MM.1S (cell line): ENCODE results near the gene NUDT14.

ENCODE experiments used
- DNase-seq: peaks from one replicate; pipeline ENCODE4 v3.0.0-alpha.2; 2015
- H2AFZ ChIP-seq: fragments of 300-600 bp; sonication (generic); 2 replicates; pipeline ENCODE4 v1.6.0; 2016; ENCODE audit warnings: antibody characterized with exemption, low read length
- H3F3A ChIP-seq: fragments of 300-600 bp; sonication (generic); 2 replicates; pipeline ENCODE4 v1.6.1; 2016; ENCODE audit warnings: mild to moderate bottlenecking, antibody characterized with exemption, low read length, moderate library complexity, mixed read lengths; ENCODE audit not compliant: insufficient read depth
- H3K27ac ChIP-seq: fragments of 300-600 bp; sonication (generic); 2 replicates; pipeline ENCODE4 v1.5.1; 2016; ENCODE audit warnings: mild to moderate bottlenecking, low read length
- H3K27me3 ChIP-seq: fragments of 300-600 bp; sonication (generic); replicated peaks from 2 replicates; pipeline ENCODE4 v1.6.0; 2016; ENCODE audit warnings: low read length; ENCODE audit not compliant: insufficient read depth
- H3K36me3 ChIP-seq: fragments of 300-600 bp; sonication (generic); replicated peaks from 2 replicates; pipeline ENCODE4 v1.6.1; 2016; ENCODE audit warnings: mild to moderate bottlenecking, low read length, mixed read lengths; ENCODE audit not compliant: insufficient read depth
- H3K4me1 ChIP-seq: fragments of 300-600 bp; sonication (generic); 2 replicates; pipeline ENCODE4 v1.6.1; 2016; ENCODE audit warnings: low read length, mixed read lengths
- H3K4me2 ChIP-seq: fragments of 300-600 bp; sonication (generic); 2 replicates; pipeline ENCODE4 v1.6.0; 2016; ENCODE audit warnings: low read depth, low read length
- H3K4me3 ChIP-seq: fragments of 300-600 bp; sonication (generic); 2 replicates; pipeline ENCODE4 v1.5.1; 2016; ENCODE audit warnings: low read length, mixed read lengths
- H3K79me2 ChIP-seq: fragments of 300-600 bp; sonication (generic); 2 replicates; pipeline ENCODE4 v1.6.1; 2016; ENCODE audit warnings: mixed run types, low read length, mixed read lengths
- H3K9ac ChIP-seq: fragments of 300-600 bp; sonication (generic); 2 replicates; pipeline ENCODE4 v1.6.1; 2016; ENCODE audit warnings: low read length, mixed read lengths
- H3K9me2 ChIP-seq: fragments of 300-600 bp; sonication (generic); replicated peaks from 2 replicates; pipeline ENCODE4 v1.6.1; 2016; ENCODE audit warnings: mild to moderate bottlenecking, low read length, mixed read lengths; ENCODE audit not compliant: insufficient read depth
- H3K9me3 ChIP-seq: fragments of 300-600 bp; sonication (generic); replicated peaks from 2 replicates; pipeline ENCODE4 v1.6.1; 2016; ENCODE audit warnings: mild to moderate bottlenecking, low read length, mixed read lengths; ENCODE audit not compliant: insufficient read depth
- H4K20me1 ChIP-seq: fragments of 300-600 bp; sonication (generic); 2 replicates; pipeline ENCODE4 v1.6.1; 2016; ENCODE audit warnings: mild to moderate bottlenecking, low read length, moderate library complexity, mixed read lengths; ENCODE audit not compliant: insufficient read depth
- CTCF ChIP-seq: fragments of 300-600 bp; sonication (generic); IDR thresholded peaks from 2 replicates; pipeline ENCODE4 v1.5.1; 2016; ENCODE audit warnings: antibody characterized with exemption, low read length, mixed read lengths
- EZH2 ChIP-seq: fragments of 300-600 bp; sonication (generic); optimal IDR thresholded peaks from 2 replicates; pipeline ENCODE3; 2017; ENCODE audit warnings: low read depth, mild to moderate bottlenecking, antibody characterized with exemption, low read length, mixed read lengths
- EZH2phosphoT487 ChIP-seq: fragments of 300-600 bp; sonication (generic); IDR thresholded peaks from 2 replicates; pipeline ENCODE4 v1.6.1; 2018; ENCODE audit warnings: antibody characterized with exemption, low read length

Gene NUDT14

GRCh38 chr14:105219753-105220152, 38.6 kb upstream of the NUDT14 start:
- Histone ChIP-seq H3K4me2 (no peak overlapping the region), H3K36me3 (no peaks in the 10 kb centered on the region), H3F3A (no peaks in the 10 kb centered on the region), H3K79me2 (no peaks in the 10 kb centered on the region), H3K27me3 (no peaks in the 10 kb centered on the region), H3K9me2 (no peaks in the 10 kb centered on the region), H3K9ac (no peak overlapping the region), H3K27ac (no peak overlapping the region), H3K4me1 (no peaks in the 10 kb centered on the region), H2AFZ (no peak overlapping the region), H3K9me3 (no peaks in the 10 kb centered on the region), H4K20me1 (no peaks in the 10 kb centered on the region), H3K4me3 (no peak overlapping the region)
- TF ChIP-seq EZH2phosphoT487 (no peak), EZH2 (no peak), CTCF (no peak)
- DNase-seq: no peak

DNA sequence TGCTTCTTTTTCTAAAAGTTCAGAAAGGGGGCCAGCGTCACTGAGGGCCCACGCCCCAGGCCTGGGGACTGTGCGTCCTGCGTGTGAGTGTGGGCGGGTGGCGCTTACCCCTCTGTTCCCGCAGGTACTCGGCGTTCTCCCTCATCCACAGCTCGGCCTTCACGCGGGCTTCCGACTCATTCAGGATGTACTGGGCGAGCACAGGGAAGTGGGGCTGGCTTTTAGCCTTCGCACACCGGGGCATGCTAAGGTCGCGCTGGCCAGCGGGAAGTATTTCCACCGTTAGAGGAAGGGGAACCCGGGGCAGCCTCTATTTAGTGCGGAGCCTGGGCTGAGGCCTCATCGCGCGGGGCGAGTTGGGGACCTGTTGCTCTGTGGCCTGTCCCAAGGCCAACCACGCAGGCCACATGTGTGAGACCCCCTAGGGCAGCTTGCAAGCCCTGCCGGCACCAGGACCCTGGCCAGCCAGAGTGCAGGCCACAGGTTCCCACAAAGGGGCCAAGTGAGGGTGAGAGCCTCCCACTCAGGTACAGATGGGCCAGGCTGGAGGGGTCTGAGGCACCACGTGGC, 38.0 kb upstream of the NUDT14 start:
- no peaks in the 10 kb centered on the region for H4K20me1 ChIP-seq
- H3K9me2 ChIP-seq: no peaks in the 10 kb centered on the region
- H3K9me3 ChIP-seq: no peaks in the 10 kb centered on the region
- TF ChIP-seq CTCF: no peak
- TF ChIP-seq EZH2: no peak
- no peak for TF ChIP-seq EZH2phosphoT487
- H3K4me3 ChIP-seq: no peak overlapping the region
- H3K9ac ChIP-seq: no peak overlapping the region
- no peak overlapping the region for H3K4me2 ChIP-seq
- no peak overlapping the region for H2AFZ ChIP-seq
- H3F3A ChIP-seq: no peaks in the 10 kb centered on the region
- H3K36me3 ChIP-seq: no peaks in the 10 kb centered on the region
- no peaks in the 10 kb centered on the region for H3K27me3 ChIP-seq
- H3K27ac ChIP-seq: no peak overlapping the region
- H3K79me2 ChIP-seq: no peaks in the 10 kb centered on the region
- no peaks in the 10 kb centered on the region for H3K4me1 ChIP-seq
- DNase-seq: no peak

- H3K4me2 ChIP-seq: no peak overlapping the region
- no peaks in the 10 kb centered on the region for H3K27me3 ChIP-seq
- DNase-seq: no peak
- no peaks in the 10 kb centered on the region for H3K9me2 ChIP-seq
- no peak overlapping the region for H2AFZ ChIP-seq
- H3K27ac ChIP-seq: no peak overlapping the region
- H4K20me1 ChIP-seq: no peaks in the 10 kb centered on the region
- H3K36me3 ChIP-seq: no peaks in the 10 kb centered on the region
- no peaks in the 10 kb centered on the region for H3K9me3 ChIP-seq
- no peaks in the 10 kb centered on the region for H3K4me1 ChIP-seq
- H3K4me3 ChIP-seq: no peak overlapping the region
- no peaks in the 10 kb centered on the region for H3F3A ChIP-seq
- TF ChIP-seq CTCF: no peak
- no peak for TF ChIP-seq EZH2phosphoT487
- TF ChIP-seq EZH2: no peak
- no peak overlapping the region for H3K9ac ChIP-seq
- H3K79me2 ChIP-seq: no peaks in the 10 kb centered on the region
These were observed 37.5 kb upstream of the NUDT14 start for GRCh38 chr14:105218611-105219010.
